Heart left ventricle (tissue), 13 donors: ENCODE measurements around the gene SWT1.

Source experiments
- CTCF ChIP-seq, 12 donors: fragments of 200-600 bp; sonication (generic) in 4 of 12; IDR thresholded peaks; one replicate each; pipeline versions ENCODE4 v1.5.0 to v1.8.0; 2018 to 2022; ENCODE audit warnings: antibody characterized with exemption in 12 of 12, mild to moderate bottlenecking in 5 of 12
- POLR2A ChIP-seq, 2 donors: fragments of 450-650 bp; IDR thresholded peaks; one replicate each; pipeline ENCODE4 v1.6.1; 2017; ENCODE audit warnings: antibody characterized with exemption in 2 of 2, mild to moderate bottlenecking in 2 of 2, moderate library complexity in 2 of 2
- donor health status: ischemic (EF 13 %, LVEDD 7.1; RV severe dilation, severe dysfunction).
- donor health status: DM: no; HTN: yes; CAD: no.
- donor health status: DM: no; HTN: no; CAD: no.
- donor health status: ischemic (EF 25% LVEDD 6.9; RV normal size, moderate dysfunction).
- donor health status: ischemic (EF 25% LVEDD 5.7; RV mildly dilated, moderate dysfunction).
- donor health status: ischemic (EF 35%, LVEDD 5.7; RV mildly dilated, moderate dysfunction).
- donor health status: nonischemic (EF 11% LVEDD 7.7; RV severe dilation, severe dysfunction).
- donor health status: DM: yes; HTN: yes; CAD: no.
- donor health status: PGD.
- donor health status: ischemic (EF 29% LVEDD 5.4; RV normal size, mild dysfunction).
- donor health status: nonischemic (EF 23%, LVEDD 6.1; RV moderate dilation, normal function).

GRCh38 chr1:185200889-185201288 is 43.9 kb downstream of the SWT1 start:
- TF ChIP-seq CTCF (IDR thresholded peaks at IDR 0.05) (no peak), POLR2A (IDR thresholded peaks at IDR 0.05) (no peak)
